BLaER1 (cell line): ENCODE data around the gene PRDM7.
"Not testable (repeated sequence)": the region's sequence is repeated elsewhere in the genome, so short reads cannot be mapped to it uniquely, and the experiment has no call there.

Source experiments
- H3K27ac ChIP-seq: shearing (Covaris generic); formaldehyde crosslinking; 2 replicates; pipeline ENCODE4 v1.8.1; 2022
- H3K27me3 ChIP-seq: shearing (Covaris generic); formaldehyde crosslinking; 2 replicates; pipeline ENCODE4 v1.8.1; 2022
- H3K36me3 ChIP-seq: shearing (Covaris generic); formaldehyde crosslinking; 2 replicates; pipeline ENCODE4 v1.8.1; 2022
- H3K4me1 ChIP-seq: shearing (Covaris generic); formaldehyde crosslinking; 2 replicates; pipeline ENCODE4 v1.8.1; 2022
- H3K4me2 ChIP-seq: shearing (Covaris generic); formaldehyde crosslinking; 2 replicates; pipeline ENCODE4 v1.8.1; 2022
- H3K4me3 ChIP-seq: shearing (Covaris generic); formaldehyde crosslinking; 2 replicates; pipeline ENCODE4 v1.8.1; 2022
- H3K9ac ChIP-seq: shearing (Covaris generic); formaldehyde crosslinking; 2 replicates; pipeline ENCODE4 v1.8.1; 2022
- H3K9me3 ChIP-seq: shearing (Covaris generic); formaldehyde crosslinking; 2 replicates; pipeline ENCODE4 v1.8.1; 2022
- H4K20me1 ChIP-seq: shearing (Covaris generic); formaldehyde crosslinking; 2 replicates; pipeline ENCODE4 v1.8.1; 2022
- Cebpa-rat ChIP-seq: shearing (Covaris generic); IDR thresholded peaks from 2 replicates; pipeline ENCODE4 v1.8.1; 2022

PRDM7 gene

DNA sequence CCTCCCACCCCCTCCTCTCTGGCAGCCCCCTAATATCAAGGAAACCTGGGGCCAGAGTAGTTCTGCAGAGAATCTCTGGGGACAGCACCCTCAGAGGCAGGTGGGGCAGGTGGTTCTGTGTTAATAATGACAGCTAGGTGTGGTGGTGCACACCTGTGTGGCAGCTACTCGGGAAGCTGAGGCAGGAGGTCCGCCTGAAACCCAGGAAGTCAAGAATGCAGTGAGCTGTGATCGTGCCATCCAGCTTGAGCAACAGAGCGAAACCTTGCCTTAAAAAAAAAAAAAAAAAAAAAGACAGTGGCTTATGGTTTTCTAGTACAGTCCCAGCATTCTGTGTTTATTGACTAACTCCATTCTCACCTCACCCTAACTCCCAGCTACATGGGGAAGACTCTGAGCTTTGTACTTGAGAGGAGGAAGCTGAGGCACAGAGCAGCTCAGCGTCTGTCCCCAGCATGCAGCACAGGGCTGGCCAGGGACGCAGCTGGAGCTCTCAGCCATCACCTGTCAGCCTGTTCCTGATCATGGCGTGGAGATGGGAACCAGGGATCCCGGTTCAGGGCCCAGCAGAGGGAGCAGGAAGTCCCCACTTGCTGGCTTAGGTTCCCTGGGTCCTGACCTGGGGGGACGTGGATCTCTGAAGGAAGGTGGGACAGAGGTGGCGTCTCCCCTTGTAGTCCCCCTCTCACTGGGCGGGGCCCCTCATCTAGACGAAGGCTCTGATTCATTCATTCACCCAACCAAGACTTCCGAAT, 64.0 kb downstream of the PRDM7 start:
- H3K27me3 ChIP-seq = peaks cover 64% of the 10 kb centered on the region
- H3K36me3 ChIP-seq = no peaks in the 10 kb centered on the region
- no peak overlapping the region for H3K9ac ChIP-seq
- no peaks in the 10 kb centered on the region for H3K9me3 ChIP-seq
- no peak for TF ChIP-seq Cebpa-rat
- H3K27ac ChIP-seq = no peak overlapping the region
- peaks cover 54% of the 10 kb centered on the region for H3K4me1 ChIP-seq
- peaks cover 70% of the 10 kb centered on the region for H4K20me1 ChIP-seq
- H3K4me3 ChIP-seq = no peak overlapping the region
- peak overlapping the region; percentile 63 for H3K4me2 ChIP-seq

DNA sequence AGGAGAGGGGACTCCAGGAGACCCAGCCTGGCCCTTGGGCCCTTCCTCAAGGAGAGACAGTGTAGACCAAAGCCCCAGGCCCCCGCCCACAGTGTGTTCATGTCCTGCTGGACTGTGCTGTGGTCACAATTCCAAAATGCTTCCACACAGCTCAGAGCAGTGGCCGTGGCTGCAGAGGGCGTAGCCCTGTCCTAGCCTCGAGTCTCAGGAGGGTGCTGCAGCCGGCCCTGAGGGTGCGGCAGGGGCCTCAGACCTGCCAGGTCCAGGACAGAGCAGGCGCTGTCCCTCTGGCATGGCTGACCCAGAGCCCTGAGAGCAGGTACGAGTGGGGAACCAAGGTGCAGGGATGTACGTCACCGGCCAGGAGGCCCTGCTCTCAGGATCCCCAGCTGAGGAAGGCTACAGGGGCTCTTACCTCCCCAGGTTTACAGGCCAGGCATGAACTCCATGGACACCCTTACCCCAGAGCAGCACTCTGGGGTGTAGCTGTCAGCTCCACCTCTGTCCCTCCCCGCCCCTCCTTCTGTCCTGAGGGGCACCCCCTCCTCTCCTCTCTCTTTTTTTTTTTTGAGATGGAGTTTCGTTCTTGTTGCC, 65.1 kb downstream of the PRDM7 start:
- Histone ChIP-seq H3K4me2 (peak overlapping the region; percentile 71; the same call in 1 of the 2 replicates), H3K9ac (no peak overlapping the region), H3K4me1 (peaks cover 64% of the 10 kb centered on the region), H3K9me3 (no peaks in the 10 kb centered on the region), H3K27ac (no peak overlapping the region), H3K36me3 (no peaks in the 10 kb centered on the region), H3K4me3 (no peak overlapping the region), H4K20me1 (peaks cover 75% of the 10 kb centered on the region), H3K27me3 (peaks cover 57% of the 10 kb centered on the region)
- TF ChIP-seq Cebpa-rat = no peak

DNA sequence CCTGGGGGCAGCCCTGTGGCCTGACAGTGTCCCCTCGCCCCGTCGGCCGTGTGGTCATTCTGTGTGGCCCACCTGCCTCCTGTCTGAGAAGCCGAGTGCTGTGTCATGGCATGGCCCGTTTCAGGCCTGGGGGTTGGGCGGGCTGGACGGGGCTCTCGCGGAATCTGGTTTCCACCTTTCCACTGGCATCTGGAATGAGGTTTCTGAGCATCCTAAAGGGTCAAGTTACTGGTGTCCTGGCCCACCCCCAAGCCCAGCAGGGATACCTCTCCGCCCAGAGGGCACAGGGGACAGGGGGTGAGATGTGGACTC, 65.7 kb downstream of the PRDM7 start:
- Histone ChIP-seq H3K9me3 (no peaks in the 10 kb centered on the region), H4K20me1 (peaks cover 76% of the 10 kb centered on the region), H3K4me1 (peaks cover 65% of the 10 kb centered on the region), H3K36me3 (no peaks in the 10 kb centered on the region), H3K27ac (no peak overlapping the region), H3K4me3 (no peak overlapping the region), H3K4me2 (peak overlapping the region; percentile 71), H3K9ac (no peak overlapping the region), H3K27me3 (peaks cover 52% of the 10 kb centered on the region)
- no peak for TF ChIP-seq Cebpa-rat

GRCh38 chr16:90010676-90011507, 66.2 kb downstream of the PRDM7 start:
- Histone ChIP-seq H3K27ac (no peak overlapping the region), H3K27me3 (peaks cover 48% of the 10 kb centered on the region), H3K4me3 (no peak overlapping the region), H3K4me2 (peak overlapping the region; percentile 71), H4K20me1 (peaks cover 76% of the 10 kb centered on the region), H3K9ac (no peak overlapping the region), H3K4me1 (peaks cover 65% of the 10 kb centered on the region), H3K9me3 (no peaks in the 10 kb centered on the region), H3K36me3 (no peaks in the 10 kb centered on the region)
- TF ChIP-seq Cebpa-rat = no peak

DNA sequence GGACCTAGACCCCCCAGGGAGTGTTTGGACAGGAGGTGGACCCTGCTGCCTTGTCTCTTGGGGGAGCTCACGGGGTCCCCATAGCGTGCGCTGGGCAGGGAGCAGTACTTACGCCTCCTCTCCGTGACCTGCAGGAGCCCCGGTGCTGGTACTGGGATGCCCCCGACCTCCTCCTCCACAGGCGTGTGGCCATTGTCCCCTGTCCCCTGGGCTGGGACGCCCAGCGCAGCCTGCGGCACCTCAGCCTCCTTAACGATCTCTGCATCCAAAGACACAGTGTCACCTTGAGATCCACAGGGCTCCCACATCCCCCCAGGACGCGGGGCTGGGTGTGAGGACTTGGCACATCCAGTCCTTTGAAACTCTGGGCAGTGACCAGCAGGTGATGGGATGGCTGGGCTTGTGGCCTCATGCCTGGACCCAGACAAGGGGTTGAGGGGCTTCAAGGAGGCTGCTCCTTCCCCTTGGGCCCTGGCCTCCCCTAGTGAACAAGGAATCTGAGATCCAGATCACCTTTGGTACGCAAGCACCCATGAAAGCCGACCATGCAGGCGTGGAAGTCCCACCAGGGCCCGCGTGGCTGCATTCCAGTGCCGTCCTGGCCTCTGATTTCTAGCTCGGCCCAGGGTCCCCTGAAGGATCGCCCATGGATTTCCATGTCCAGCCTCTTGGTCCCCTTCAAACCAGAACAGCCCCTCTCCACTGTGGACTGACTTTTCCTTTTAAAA, 67.8 kb downstream of the PRDM7 start:
- TF ChIP-seq Cebpa-rat = peak; percentile 3; the same call in 1 of the 2 replicates
- peaks cover 65% of the 10 kb centered on the region for H3K4me1 ChIP-seq
- H3K36me3 ChIP-seq = no peaks in the 10 kb centered on the region
- peak overlapping the region; percentile 32; the same call in 1 of the 2 replicates for H3K4me3 ChIP-seq
- H3K9ac ChIP-seq = no peak overlapping the region
- H3K4me2 ChIP-seq = peak overlapping the region; percentile 93
- peaks cover 88% of the 10 kb centered on the region for H4K20me1 ChIP-seq
- no peaks in the 10 kb centered on the region for H3K9me3 ChIP-seq
- H3K27me3 ChIP-seq = peaks cover 56% of the 10 kb centered on the region
- no peak overlapping the region for H3K27ac ChIP-seq

DNA sequence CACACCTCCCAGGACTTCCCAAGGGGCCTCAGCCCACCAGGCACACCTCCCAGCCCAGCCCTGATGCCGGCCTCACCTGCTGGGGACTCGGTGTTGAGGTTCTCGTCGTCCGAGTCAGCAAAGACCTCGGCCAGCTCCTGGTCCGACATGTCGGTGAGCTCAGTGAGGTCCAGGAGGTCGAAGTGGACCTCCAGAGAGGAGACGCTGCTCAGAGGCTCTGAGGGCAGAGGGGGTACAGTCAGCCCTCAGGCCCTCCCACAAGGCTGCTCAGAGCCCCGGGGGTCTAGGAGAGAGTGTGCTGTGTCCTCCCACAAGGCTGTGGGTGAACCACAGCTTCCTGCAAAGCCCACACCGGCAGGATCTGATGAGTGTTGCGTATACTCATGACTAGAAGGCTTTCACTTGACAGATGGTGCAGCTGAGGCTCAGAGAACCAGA, 68.4 kb downstream of the PRDM7 start:
- H3K4me3 ChIP-seq = 0 out of 2 replicates have a peak overlapping the region, but pooled peaks have one; percentile 32
- peaks cover 56% of the 10 kb centered on the region for H3K27me3 ChIP-seq
- no peak overlapping the region for H3K9ac ChIP-seq
- peak; percentile 70; the same call in 1 of the 2 replicates for TF ChIP-seq Cebpa-rat
- no peaks in the 10 kb centered on the region for H3K9me3 ChIP-seq
- H4K20me1 ChIP-seq = peaks cover 88% of the 10 kb centered on the region
- H3K4me2 ChIP-seq = peak overlapping the region; percentile 93
- no peak overlapping the region for H3K27ac ChIP-seq
- H3K36me3 ChIP-seq = no peaks in the 10 kb centered on the region
- H3K4me1 ChIP-seq = peaks cover 65% of the 10 kb centered on the region

DNA sequence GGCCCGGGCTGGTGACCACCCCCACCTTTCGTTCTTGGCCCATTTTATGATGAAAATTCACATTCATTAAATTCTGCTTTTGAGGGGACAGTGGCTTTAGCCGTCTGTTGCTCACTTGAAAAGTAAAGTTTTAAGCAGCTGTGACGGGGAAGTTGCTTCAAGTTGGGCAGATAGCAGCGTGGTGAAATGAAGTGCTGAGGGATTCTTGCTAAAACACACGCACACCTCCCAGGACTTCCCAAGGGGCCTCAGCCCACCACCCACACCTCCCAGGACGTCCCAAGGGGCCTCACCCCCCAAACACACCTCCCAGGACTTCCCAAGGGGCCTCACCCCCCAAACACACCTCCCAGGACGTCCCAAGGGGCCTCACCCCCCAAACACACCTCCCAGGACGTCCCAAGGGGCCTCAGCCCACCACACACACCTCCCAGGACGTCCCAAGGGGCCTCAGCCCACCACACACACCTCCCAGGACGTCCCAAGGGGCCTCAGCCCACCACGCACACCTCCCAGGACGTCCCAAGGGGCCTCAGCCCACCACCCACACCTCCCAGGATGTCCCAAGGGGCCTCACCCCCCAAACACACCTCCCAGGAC, 69.4 kb downstream of the PRDM7 start:
- Histone ChIP-seq H4K20me1 (peaks cover 85% of the 10 kb centered on the region), H3K4me2 (peak overlapping the region; percentile 70), H3K4me1 (peaks cover 56% of the 10 kb centered on the region), H3K27me3 (peaks cover 56% of the 10 kb centered on the region)
- H3K27ac ChIP-seq, H3K9ac ChIP-seq, H3K4me3 ChIP-seq, H3K9me3 ChIP-seq, H3K36me3 ChIP-seq: not testable (repeated sequence)

DNA sequence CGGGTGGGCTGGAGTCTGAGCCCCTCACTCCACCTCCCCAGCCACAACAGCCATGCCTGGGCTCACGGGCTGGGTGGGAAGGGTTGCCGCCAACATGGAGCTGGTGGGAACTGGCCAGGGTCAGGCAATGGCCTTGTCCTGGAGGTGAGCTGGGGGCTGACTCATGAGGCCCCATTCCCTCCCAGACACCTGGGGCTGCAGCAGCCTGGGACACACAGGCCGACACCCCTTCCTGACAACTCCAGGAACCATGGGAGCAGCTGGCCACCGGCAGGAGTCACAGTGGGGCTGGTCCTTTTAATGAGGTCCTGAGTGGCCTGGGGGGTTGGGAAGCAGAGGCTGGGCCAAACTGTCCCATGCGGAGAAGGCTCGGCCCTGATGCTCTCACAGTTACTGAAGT, 70.1 kb downstream of the PRDM7 start:
- Histone ChIP-seq H3K4me2 (peak overlapping the region; percentile 70; the same call in 1 of the 2 replicates), H4K20me1 (peaks cover 85% of the 10 kb centered on the region), H3K4me1 (peaks cover 48% of the 10 kb centered on the region), H3K9ac (no peak overlapping the region), H3K27ac (no peak overlapping the region), H3K4me3 (no peak overlapping the region), H3K9me3 (no peaks in the 10 kb centered on the region), H3K36me3 (no peaks in the 10 kb centered on the region), H3K27me3 (peaks cover 51% of the 10 kb centered on the region)
- TF ChIP-seq Cebpa-rat = no peak
